ENCODE results near the gene WNT4. TPM values are rescaled to one million over a fixed set of nuclear protein-coding genes. Genes with fewer than 3 reads are reported as not detected.
A peak's percentile ranks its signal among the peaks of the same experiment; 100 is the strongest.

The WNT4 gene
- total RNA-seq, 1 donor from 2014 or later, result 7.7 TPM

- no peak for ATAC-seq
Measured at GRCh38 chr1:22107126-22107525, 35.8 kb downstream of the WNT4 start.

GRCh38 chr1:22105611-22106207 lies 37.2 kb downstream of the WNT4 start:
- peak; percentile 50 for ATAC-seq

GRCh38 chr1:22104865-22105437 lies 37.9 kb downstream of the WNT4 start:
- no peak for ATAC-seq

GRCh38 chr1:22104094-22104493 lies 38.8 kb downstream of the WNT4 start:
- no peak for ATAC-seq

- no peak for ATAC-seq
Measured at GRCh38 chr1:22102746-22103145, 40.2 kb downstream of the WNT4 start.

- no peak for ATAC-seq
Measured at GRCh38 chr1:22101995-22102394, 40.9 kb downstream of the WNT4 start.

- ATAC-seq, result no peak
Measured at GRCh38 chr1:22101199-22101598, 41.7 kb downstream of the WNT4 start.

GRCh38 chr1:22100168-22100567 lies 42.7 kb downstream of the WNT4 start:
- no peak for ATAC-seq

GRCh38 chr1:22098752-22099151 lies 44.1 kb downstream of the WNT4 start:
- no peak for ATAC-seq

- ATAC-seq, result peak; percentile 10
Measured at GRCh38 chr1:22096463-22096862, 46.4 kb downstream of the WNT4 start.

- peak; percentile 33 for ATAC-seq
Measured at GRCh38 chr1:22096036-22096435, 46.9 kb downstream of the WNT4 start.

GRCh38 chr1:22093513-22093912 lies 49.4 kb downstream of the WNT4 start:
- ATAC-seq, result no peak

GRCh38 chr1:22092026-22092768 lies 50.7 kb downstream of the WNT4 start:
- ATAC-seq, result peak; percentile 55

- no peak for ATAC-seq
Measured at GRCh38 chr1:22090867-22091266, 52.0 kb downstream of the WNT4 start.

- ATAC-seq, result no peak
Measured at GRCh38 chr1:22089787-22090186, 53.1 kb downstream of the WNT4 start.

GRCh38 chr1:22089134-22089571 lies 53.7 kb downstream of the WNT4 start:
- ATAC-seq, result no peak

GRCh38 chr1:22088331-22088730 lies 54.6 kb downstream of the WNT4 start:
- ATAC-seq, result no peak

- no peak for ATAC-seq
Measured at GRCh38 chr1:22080191-22080590, 62.7 kb downstream of the WNT4 start.

- ATAC-seq, result no peak
Measured at GRCh38 chr1:22078133-22078532, 64.8 kb downstream of the WNT4 start.

- ATAC-seq, result peak; percentile 66
Measured at GRCh38 chr1:22077728-22078127, 65.2 kb downstream of the WNT4 start.

- ATAC-seq, result no peak
Measured at GRCh38 chr1:22076346-22076745, 66.6 kb downstream of the WNT4 start.

- no peak for ATAC-seq
Measured at GRCh38 chr1:22075718-22076117, 67.2 kb downstream of the WNT4 start.

- ATAC-seq, result no peak
Measured at GRCh38 chr1:22074803-22075202, 68.1 kb downstream of the WNT4 start.

- no peak for ATAC-seq
Measured at GRCh38 chr1:22071511-22071910, 71.4 kb downstream of the WNT4 start.
